ENCODE measurements around the gene SNX20.

SNX20 gene

GRCh38 chr16:50632927-50633800, 47.9 kb downstream of the SNX20 start:
- no peak for DNase-seq

GRCh38 chr16:50631985-50632576, 49.0 kb downstream of the SNX20 start:
- no peak for DNase-seq

- DNase-seq = no peak
Measured at GRCh38 chr16:50631249-50631984, 49.7 kb downstream of the SNX20 start.

GRCh38 chr16:50630394-50631020, 50.6 kb downstream of the SNX20 start:
- no peak for DNase-seq

- DNase-seq = no peak
Measured at GRCh38 chr16:50629334-50629733, 51.8 kb downstream of the SNX20 start.

- DNase-seq = no peak
Measured at GRCh38 chr16:50628156-50628802, 52.8 kb downstream of the SNX20 start.

- DNase-seq = no peak
Measured at GRCh38 chr16:50627419-50627818, 53.7 kb downstream of the SNX20 start.

- DNase-seq = no peak
Measured at GRCh38 chr16:50626868-50627267, 54.2 kb downstream of the SNX20 start.

- DNase-seq = no peak
Measured at GRCh38 chr16:50625374-50625773, 55.7 kb downstream of the SNX20 start.

- no peak for DNase-seq
Measured at GRCh38 chr16:50624449-50624970, 56.6 kb downstream of the SNX20 start.

GRCh38 chr16:50622643-50623369, 58.3 kb downstream of the SNX20 start:
- DNase-seq = no peak

- DNase-seq = no peak
Measured at GRCh38 chr16:50622029-50622428, 59.1 kb downstream of the SNX20 start.
